ENCODE results near the gene TRMT2A.
"Not testable (repeated sequence)": the region's sequence is repeated elsewhere in the genome, so short reads cannot be mapped to it uniquely, and the experiment has no call there.

TRMT2A gene

DNA sequence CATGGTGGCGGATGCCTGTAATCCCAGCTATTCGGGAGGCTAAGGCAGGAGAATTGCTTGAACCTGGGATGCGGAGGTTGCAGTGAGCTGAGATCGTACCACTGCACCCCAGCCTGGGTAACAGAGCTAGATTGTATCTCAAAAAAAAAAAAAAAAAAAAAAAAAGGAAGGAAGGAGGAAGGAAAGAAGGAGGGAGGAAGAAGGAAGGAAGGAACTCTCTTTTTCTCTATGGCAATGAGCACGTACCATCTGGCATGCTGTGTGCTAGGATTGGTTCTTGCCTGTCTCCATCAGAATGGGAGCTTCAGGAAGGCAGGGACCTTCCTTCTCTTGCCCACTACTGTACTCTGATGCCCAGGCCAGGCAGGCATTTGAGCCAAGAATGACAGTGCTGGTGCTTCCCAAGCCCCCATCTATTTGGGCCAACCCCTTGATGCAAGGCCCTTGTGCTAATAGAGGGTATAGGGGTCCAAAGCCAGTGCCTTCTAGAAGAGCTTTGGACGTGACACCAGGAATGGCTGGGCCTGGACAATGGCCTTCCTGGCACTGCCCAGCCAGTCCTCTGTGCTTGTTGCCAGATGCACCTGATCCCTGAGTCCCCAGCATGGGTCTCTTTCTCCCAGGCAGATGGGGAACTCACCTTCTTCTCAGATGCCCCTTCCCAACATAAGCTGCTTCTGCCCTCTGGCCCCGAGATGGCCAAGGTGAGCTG, 47.5 kb downstream of the TRMT2A start:
- no peak for TF ChIP-seq EZH2 (IDR thresholded peaks at IDR 0.05; ENCODE audit: borderline replicate concordance, low read depth, low read length, severe bottlenecking)
- TF ChIP-seq, protein P1, sequence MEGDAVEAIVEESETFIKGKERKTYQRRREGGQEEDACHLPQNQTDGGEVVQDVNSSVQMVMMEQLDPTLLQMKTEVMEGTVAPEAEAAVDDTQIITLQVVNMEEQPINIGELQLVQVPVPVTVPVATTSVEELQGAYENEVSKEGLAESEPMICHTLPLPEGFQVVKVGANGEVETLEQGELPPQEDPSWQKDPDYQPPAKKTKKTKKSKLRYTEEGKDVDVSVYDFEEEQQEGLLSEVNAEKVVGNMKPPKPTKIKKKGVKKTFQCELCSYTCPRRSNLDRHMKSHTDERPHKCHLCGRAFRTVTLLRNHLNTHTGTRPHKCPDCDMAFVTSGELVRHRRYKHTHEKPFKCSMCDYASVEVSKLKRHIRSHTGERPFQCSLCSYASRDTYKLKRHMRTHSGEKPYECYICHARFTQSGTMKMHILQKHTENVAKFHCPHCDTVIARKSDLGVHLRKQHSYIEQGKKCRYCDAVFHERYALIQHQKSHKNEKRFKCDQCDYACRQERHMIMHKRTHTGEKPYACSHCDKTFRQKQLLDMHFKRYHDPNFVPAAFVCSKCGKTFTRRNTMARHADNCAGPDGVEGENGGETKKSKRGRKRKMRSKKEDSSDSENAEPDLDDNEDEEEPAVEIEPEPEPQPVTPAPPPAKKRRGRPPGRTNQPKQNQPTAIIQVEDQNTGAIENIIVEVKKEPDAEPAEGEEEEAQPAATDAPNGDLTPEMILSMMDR (IDR thresholded peaks at IDR 0.05; ENCODE audit: borderline replicate concordance, extremely low read depth, low read length, poor library complexity, severe bottlenecking): no peak
- no peaks in the 10 kb centered on the region for H3K27me3 ChIP-seq (ENCODE audit: insufficient read depth, low read length, poor library complexity)
- H2AFZ ChIP-seq (ENCODE audit: low read depth, low read length): no peak overlapping the region
- no peak overlapping the region for H3K9ac ChIP-seq (ENCODE audit: low read depth, low read length)
- no peak for ATAC-seq (ENCODE audit: insufficient read depth, low read depth)
- peaks cover 6% of the 10 kb centered on the region for H3K36me3 ChIP-seq (ENCODE audit: insufficient read depth, low read length)
- no peaks in the 10 kb centered on the region for H4K20me1 ChIP-seq (ENCODE audit: insufficient read depth, low read length)
- no peaks in the 10 kb centered on the region for H3K4me1 ChIP-seq (ENCODE audit: insufficient read depth, low read length)
- H3K9me3 ChIP-seq (ENCODE audit: insufficient read depth, low read length, severe bottlenecking): no peaks in the 10 kb centered on the region
- no peak overlapping the region for H3K4me2 ChIP-seq (ENCODE audit: insufficient read depth, low read length)
- H3K79me2 ChIP-seq (ENCODE audit: insufficient read depth, low read length): no peaks in the 10 kb centered on the region
- no peak overlapping the region for H3K27ac ChIP-seq (ENCODE audit: low read length)
- no peak overlapping the region for H3K4me3 ChIP-seq (ENCODE audit: low read depth in 1 of 2, low read length in 2 of 2)
- DNase-seq: no peak

DNA sequence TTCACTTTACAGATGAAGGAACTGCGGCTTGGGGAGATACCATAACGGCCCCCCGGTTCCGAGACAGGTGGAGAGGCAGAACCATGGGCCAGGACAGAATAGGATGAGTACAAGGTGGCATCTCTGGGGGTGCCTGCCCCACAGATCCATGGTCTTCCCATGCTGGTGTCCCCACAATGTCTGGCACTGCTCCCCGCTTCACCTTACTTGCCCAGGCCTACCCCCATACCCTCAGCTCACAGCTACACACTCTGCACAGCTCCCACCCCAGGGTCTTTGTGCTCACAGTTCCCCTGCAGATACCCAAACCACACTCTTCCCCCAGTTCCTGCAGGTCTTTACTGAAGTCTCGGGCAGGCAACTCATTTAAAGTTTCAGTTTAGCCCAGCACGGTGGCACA, 48.4 kb downstream of the TRMT2A start:
- H4K20me1 ChIP-seq (ENCODE audit: insufficient read depth, low read length): no peaks in the 10 kb centered on the region
- H3K36me3 ChIP-seq (ENCODE audit: insufficient read depth, low read length): peaks cover 14% of the 10 kb centered on the region
- no peaks in the 10 kb centered on the region for H3K9me3 ChIP-seq (ENCODE audit: insufficient read depth, low read length, severe bottlenecking)
- no peak overlapping the region for H3K27ac ChIP-seq (ENCODE audit: low read length)
- H2AFZ ChIP-seq (ENCODE audit: low read depth, low read length): no peak overlapping the region
- TF ChIP-seq, protein P1 (IDR thresholded peaks at IDR 0.05; ENCODE audit: borderline replicate concordance, extremely low read depth, low read length, poor library complexity, severe bottlenecking): no peak
- no peak for TF ChIP-seq EZH2 (IDR thresholded peaks at IDR 0.05; ENCODE audit: borderline replicate concordance, low read depth, low read length, severe bottlenecking)
- no peak overlapping the region for H3K9ac ChIP-seq (ENCODE audit: low read depth, low read length)
- no peak overlapping the region for H3K4me3 ChIP-seq (ENCODE audit: low read depth in 1 of 2, low read length in 2 of 2)
- DNase-seq (no peak), ATAC-seq (ENCODE audit: insufficient read depth, low read depth) (no peak)
- no peaks in the 10 kb centered on the region for H3K79me2 ChIP-seq (ENCODE audit: insufficient read depth, low read length)
- no peak overlapping the region for H3K4me2 ChIP-seq (ENCODE audit: insufficient read depth, low read length)
- H3K27me3 ChIP-seq (ENCODE audit: insufficient read depth, low read length, poor library complexity): no peaks in the 10 kb centered on the region
- no peaks in the 10 kb centered on the region for H3K4me1 ChIP-seq (ENCODE audit: insufficient read depth, low read length)

DNA sequence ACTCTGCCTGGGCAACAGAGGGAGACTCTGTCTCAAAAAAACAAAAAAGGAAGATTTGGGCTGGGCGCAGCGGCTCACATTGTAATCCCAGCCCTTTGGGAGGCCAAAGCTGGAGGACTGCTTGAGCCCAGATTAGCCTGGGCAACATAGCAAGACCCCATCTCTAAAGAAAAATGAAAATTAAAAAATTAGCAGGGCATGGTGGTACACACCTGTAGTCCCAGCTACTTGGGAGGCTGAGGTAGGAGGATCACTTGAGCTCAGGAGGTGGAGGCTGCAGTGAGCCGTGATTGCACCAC, 49.7 kb downstream of the TRMT2A start:
- DNase-seq; H3K4me3 ChIP-seq (ENCODE audit: low read depth in 1 of 2, low read length in 2 of 2); H3K27me3 ChIP-seq (ENCODE audit: insufficient read depth, low read length, poor library complexity); H4K20me1 ChIP-seq (ENCODE audit: insufficient read depth, low read length); H3K79me2 ChIP-seq (ENCODE audit: insufficient read depth, low read length); H3K4me1 ChIP-seq (ENCODE audit: insufficient read depth, low read length); H3K9ac ChIP-seq (ENCODE audit: low read depth, low read length); H2AFZ ChIP-seq (ENCODE audit: low read depth, low read length); H3K9me3 ChIP-seq (ENCODE audit: insufficient read depth, low read length, severe bottlenecking); H3K27ac ChIP-seq (ENCODE audit: low read length); ATAC-seq (ENCODE audit: insufficient read depth, low read depth); H3K4me2 ChIP-seq (ENCODE audit: insufficient read depth, low read length): not testable (repeated sequence)
- H3K36me3 ChIP-seq (ENCODE audit: insufficient read depth, low read length): peaks cover 26% of the 10 kb centered on the region

DNA sequence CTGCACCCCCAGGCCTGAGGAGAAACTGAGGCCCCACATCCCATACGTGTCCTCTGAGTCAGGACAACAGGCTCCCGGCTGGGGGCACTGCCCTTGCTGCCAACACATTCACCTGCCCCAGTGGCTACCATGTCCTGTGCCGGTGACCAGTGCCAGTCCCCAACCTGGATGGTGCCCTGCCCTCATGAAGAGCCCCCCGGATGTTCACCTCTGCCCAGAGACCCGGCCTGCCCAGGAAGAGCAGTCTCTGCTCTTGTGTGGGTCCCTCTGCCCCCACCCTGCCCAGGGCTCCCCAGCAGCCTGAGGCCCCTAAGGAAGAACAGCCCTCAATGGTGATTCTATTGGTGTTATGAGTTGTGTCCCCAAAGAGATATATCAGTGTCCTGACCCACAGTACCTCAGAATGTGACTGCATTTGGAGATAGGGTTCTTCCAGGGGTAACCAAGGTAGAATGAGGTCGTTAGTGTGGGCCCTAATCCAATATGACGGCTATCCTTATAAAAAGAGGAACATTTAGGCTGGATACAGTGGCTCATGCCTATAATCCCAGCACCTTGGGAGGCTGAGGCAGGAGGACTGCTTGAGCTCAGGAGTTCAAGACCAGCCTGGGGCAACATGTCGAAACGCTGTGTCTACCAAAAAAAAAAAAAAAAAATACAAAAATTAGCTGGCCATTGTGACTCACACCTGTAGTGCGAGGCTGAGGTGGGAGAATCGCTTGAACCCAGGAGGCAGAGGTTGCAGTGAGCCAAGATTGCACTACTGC, 50.2 kb downstream of the TRMT2A start:
- no peaks in the 10 kb centered on the region for H3K27me3 ChIP-seq (ENCODE audit: insufficient read depth, low read length, poor library complexity)
- H3K4me3 ChIP-seq (ENCODE audit: low read depth in 1 of 2, low read length in 2 of 2): no peak overlapping the region
- H3K4me2 ChIP-seq (ENCODE audit: insufficient read depth, low read length): no peak overlapping the region
- no peaks in the 10 kb centered on the region for H4K20me1 ChIP-seq (ENCODE audit: insufficient read depth, low read length)
- no peak overlapping the region for H3K9ac ChIP-seq (ENCODE audit: low read depth, low read length)
- no peak overlapping the region for H2AFZ ChIP-seq (ENCODE audit: low read depth, low read length)
- no peaks in the 10 kb centered on the region for H3K4me1 ChIP-seq (ENCODE audit: insufficient read depth, low read length)
- no peak overlapping the region for H3K27ac ChIP-seq (ENCODE audit: low read length)
- no peaks in the 10 kb centered on the region for H3K79me2 ChIP-seq (ENCODE audit: insufficient read depth, low read length)
- DNase-seq: no peak
- H3K36me3 ChIP-seq (ENCODE audit: insufficient read depth, low read length): peaks cover 31% of the 10 kb centered on the region
- TF ChIP-seq, protein P1 (IDR thresholded peaks at IDR 0.05; ENCODE audit: borderline replicate concordance, extremely low read depth, low read length, poor library complexity, severe bottlenecking): no peak
- no peak for TF ChIP-seq EZH2 (IDR thresholded peaks at IDR 0.05; ENCODE audit: borderline replicate concordance, low read depth, low read length, severe bottlenecking)
- no peak for ATAC-seq (ENCODE audit: insufficient read depth, low read depth)
- H3K9me3 ChIP-seq (ENCODE audit: insufficient read depth, low read length, severe bottlenecking): no peaks in the 10 kb centered on the region
